BE2C (cell line): ENCODE measurements around the gene ARHGEF17.

Experiments
- DNase-seq: peaks from one replicate; pipeline ENCODE4 v3.0.0-alpha.2; 2020
- H3K27me3 ChIP-seq: fragments of 250-450 bp; sonication (Bioruptor Pico); 2 replicates; pipeline ENCODE4 v1.5.1; 2020; ENCODE audit warnings: mild to moderate bottlenecking
- H3K36me3 ChIP-seq: fragments of 250-450 bp; sonication (Bioruptor Pico); 2 replicates; pipeline ENCODE4 v1.5.1; 2020; ENCODE audit warnings: mild to moderate bottlenecking
- H3K4me1 ChIP-seq: fragments of 250-450 bp; sonication (Bioruptor Pico); 2 replicates; pipeline ENCODE4 v1.5.1; 2020
- H3K4me3 ChIP-seq: 2 replicates; pipeline ENCODE4 v1.5.1; 2011; ENCODE audit warnings: low read depth, low read length
- H3K9me3 ChIP-seq: fragments of 250-450 bp; sonication (Bioruptor Pico); 2 replicates; pipeline ENCODE4 v1.5.1; 2020
- TF ChIP-seq, protein P1 (sequence below): IDR thresholded peaks from 2 replicates; pipeline ENCODE4 v1.5.1; 2012; ENCODE audit warnings: mild to moderate bottlenecking, low read depth, low read length

Gene ARHGEF17

DNA sequence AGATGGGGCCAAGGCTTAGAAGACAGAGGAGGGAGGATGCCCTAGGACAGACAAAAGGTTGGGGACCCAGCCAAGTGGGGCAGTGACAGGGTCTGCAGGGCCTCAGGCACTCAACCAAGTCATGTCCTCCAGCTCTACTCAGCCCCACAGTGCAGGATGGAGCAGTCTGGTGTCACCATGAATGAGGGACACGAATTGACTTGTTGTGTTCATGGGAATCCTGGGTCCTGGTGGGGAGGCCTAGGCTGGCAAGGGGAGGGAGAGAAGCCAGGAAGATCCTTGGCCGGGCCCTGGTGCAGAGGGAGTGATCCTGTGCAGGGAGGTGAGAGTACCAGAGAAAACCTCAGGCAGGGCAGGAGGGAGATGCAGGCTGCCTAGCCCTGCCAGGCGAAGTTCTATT is 24.0 kb upstream of the ARHGEF17 start:
- no peak for DNase-seq
- Histone ChIP-seq H3K4me1 (peaks cover 60% of the 10 kb centered on the region), H3K4me3 (no peak overlapping the region), H3K27me3 (no peaks in the 10 kb centered on the region), H3K36me3 (peaks cover 19% of the 10 kb centered on the region), H3K9me3 (no peaks in the 10 kb centered on the region)
- TF ChIP-seq, protein P1, sequence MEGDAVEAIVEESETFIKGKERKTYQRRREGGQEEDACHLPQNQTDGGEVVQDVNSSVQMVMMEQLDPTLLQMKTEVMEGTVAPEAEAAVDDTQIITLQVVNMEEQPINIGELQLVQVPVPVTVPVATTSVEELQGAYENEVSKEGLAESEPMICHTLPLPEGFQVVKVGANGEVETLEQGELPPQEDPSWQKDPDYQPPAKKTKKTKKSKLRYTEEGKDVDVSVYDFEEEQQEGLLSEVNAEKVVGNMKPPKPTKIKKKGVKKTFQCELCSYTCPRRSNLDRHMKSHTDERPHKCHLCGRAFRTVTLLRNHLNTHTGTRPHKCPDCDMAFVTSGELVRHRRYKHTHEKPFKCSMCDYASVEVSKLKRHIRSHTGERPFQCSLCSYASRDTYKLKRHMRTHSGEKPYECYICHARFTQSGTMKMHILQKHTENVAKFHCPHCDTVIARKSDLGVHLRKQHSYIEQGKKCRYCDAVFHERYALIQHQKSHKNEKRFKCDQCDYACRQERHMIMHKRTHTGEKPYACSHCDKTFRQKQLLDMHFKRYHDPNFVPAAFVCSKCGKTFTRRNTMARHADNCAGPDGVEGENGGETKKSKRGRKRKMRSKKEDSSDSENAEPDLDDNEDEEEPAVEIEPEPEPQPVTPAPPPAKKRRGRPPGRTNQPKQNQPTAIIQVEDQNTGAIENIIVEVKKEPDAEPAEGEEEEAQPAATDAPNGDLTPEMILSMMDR, result no peak

DNA sequence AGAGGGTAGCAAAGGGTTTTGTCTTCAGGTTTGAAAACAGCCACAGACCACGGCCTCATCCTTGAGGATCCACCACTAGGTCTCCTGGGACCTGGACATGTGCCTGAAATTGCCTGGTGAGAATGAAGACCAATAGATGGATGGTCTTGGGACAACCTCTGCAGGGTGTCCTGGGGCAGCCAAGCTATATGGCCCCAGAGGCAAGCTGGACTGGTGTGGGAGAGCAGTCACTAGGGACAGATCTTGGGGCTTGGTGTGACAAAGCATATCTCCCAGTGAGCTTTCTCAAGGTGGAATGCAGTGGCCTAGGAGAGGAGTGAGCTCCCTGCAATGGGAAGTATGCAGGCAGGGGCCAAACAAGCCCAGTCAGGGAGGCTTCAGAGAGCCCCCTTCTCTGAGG is 22.4 kb upstream of the ARHGEF17 start:
- no peak for DNase-seq
- TF ChIP-seq, protein P1, result no peak
- no peak overlapping the region for H3K4me3 ChIP-seq
- peaks cover 16% of the 10 kb centered on the region for H3K36me3 ChIP-seq
- no peaks in the 10 kb centered on the region for H3K9me3 ChIP-seq
- H3K27me3 ChIP-seq, result no peaks in the 10 kb centered on the region
- peaks cover 54% of the 10 kb centered on the region for H3K4me1 ChIP-seq

DNA sequence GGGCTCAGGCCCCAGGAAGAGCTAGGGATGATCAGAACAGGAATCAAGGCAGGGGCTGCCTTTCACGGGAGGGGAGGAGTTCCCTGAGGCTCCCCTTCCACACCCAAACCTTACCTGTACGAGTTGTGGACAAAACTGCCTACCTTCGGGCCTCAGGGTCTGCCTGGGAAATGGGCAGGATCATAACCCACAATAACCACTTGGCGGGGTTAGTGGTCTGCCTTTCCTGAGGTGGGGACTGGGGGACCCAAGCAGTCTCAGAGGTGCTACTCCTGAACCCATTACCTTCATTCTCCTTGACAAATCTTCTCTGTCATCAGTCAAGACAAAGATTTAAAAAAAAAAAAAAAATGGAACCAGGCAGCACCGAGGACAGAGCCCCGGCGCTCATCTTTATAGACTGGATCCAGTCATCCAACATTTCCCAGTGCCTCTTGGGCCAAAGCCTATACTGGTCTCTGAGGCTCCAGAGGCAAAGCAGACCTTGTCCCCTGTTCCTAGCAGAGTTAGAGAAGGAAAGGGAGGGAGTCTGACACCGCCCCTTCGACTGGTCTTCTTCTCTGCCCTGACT is 21.8 kb upstream of the ARHGEF17 start:
- Histone ChIP-seq H3K27me3 (no peaks in the 10 kb centered on the region), H3K4me1 (peaks cover 54% of the 10 kb centered on the region), H3K4me3 (no peak overlapping the region), H3K36me3 (peaks cover 13% of the 10 kb centered on the region), H3K9me3 (no peaks in the 10 kb centered on the region)
- no peak for DNase-seq
- TF ChIP-seq, protein P1, result peak; percentile 23

DNA sequence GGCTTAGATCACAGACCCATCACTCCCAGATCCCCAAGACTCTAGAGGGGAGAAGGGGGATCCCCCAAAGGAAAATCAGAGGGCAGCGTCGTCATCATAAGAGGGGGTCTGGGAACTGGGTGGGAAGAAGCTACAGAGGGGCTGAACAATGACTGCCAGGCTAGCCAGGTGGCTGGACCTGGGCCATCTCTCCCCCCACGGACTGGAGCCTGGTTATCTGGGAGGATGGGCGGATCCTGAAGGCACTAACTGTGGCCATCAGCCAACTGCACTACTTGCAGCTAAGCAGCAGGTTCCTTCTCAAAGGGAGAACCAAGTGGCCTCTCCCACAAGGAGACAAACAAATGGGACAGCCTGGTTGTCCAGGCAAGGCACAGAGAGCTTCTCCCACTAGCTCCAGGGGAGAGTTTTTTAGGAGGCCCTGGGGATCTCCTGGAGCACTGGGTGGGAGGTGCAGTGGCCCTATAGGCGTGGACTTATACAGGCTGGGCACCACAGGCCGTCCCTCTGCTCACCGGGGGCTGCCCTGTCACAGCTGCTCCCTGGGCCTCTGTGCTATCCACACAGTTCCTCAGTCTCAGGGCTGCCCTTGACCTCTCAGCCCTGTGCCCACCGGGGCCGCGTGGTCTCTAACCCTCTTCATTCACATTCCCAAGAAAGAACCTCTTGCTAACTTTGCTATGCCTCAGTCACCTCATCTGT is 20.5 kb upstream of the ARHGEF17 start:
- TF ChIP-seq, protein P1, result no peak
- DNase-seq, result peak; percentile 81
- Histone ChIP-seq H3K4me3 (no peak overlapping the region), H3K27me3 (no peaks in the 10 kb centered on the region), H3K4me1 (peaks cover 48% of the 10 kb centered on the region), H3K9me3 (no peaks in the 10 kb centered on the region), H3K36me3 (peaks cover 10% of the 10 kb centered on the region; the same call in 1 of the 2 replicates)

DNA sequence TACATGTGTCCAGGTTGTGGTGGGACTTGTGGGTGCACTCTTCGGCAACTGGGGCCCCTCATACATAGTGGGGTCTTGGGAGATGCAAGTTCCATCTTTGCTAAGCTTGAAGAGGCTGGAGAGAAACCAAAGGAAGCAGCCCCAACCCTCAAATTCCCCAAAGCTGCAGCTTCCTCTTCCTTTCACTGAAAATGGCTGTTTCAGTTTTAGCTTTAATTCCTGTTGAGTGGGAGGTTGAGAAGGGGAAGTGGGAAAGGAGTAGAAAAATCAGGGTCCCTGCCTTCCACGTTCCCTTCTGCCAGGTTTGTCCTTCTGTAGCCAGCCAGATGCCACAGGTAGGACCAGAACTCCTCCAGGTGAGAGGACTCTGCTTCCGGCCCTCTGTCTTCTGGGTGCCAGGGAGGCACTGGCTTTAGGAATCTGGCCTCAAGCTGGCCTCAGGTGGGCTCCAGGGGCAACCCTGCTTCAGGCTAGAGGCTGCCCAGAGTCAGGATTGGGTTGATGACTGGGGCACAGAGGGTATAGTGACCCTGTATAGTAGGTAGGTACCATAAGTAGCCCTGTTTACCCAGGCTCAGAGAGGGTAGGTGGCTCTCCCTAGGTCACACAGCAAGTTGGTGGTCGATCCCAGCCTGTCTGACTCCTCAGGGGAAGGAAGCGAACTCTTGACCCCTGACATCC is 19.7 kb upstream of the ARHGEF17 start:
- H3K4me3 ChIP-seq, result peak overlapping the region; percentile 56; the same call in 1 of the 2 replicates
- TF ChIP-seq, protein P1, result no peak
- no peak for DNase-seq
- H3K27me3 ChIP-seq, result no peaks in the 10 kb centered on the region
- H3K9me3 ChIP-seq, result no peaks in the 10 kb centered on the region
- H3K36me3 ChIP-seq, result peaks cover 10% of the 10 kb centered on the region; the same call in 1 of the 2 replicates
- peaks cover 41% of the 10 kb centered on the region for H3K4me1 ChIP-seq
